Spleen (tissue), 7 donors: ENCODE results near the gene LOXL3.

ENCODE experiments used
- POLR2A ChIP-seq, 3 donors: fragments of 450-650 bp; IDR thresholded peaks; one replicate each; pipeline ENCODE4 v1.5.1; 2017; ENCODE audit warnings: antibody characterized with exemption in 3 of 3, mild to moderate bottlenecking in 1 of 3
- POLR2AphosphoS5 ChIP-seq, 3 donors: sonication (generic); formaldehyde crosslinking; IDR thresholded peaks; one replicate each; pipeline ENCODE4 v1.5.1; 2017; ENCODE audit warnings: antibody characterized with exemption in 3 of 3
- TF ChIP-seq, protein P1 (sequence below), 11 experiments: fragments of 200-600 bp in 7 of 11; fragments of 450-650 bp in 4 of 11; sonication (generic) in 4 of 11; IDR thresholded peaks in 8 of 11; conservative IDR thresholded peaks in 3 of 11; 1 replicate in 7 of 11; 2 replicates in 4 of 11; pipeline versions ENCODE4 v1.4.0 to v1.8.0; 2016 to 2021; ENCODE audit warnings: antibody characterized with exemption in 11 of 11, inconsistent platforms in 4 of 11, mild to moderate bottlenecking in 1 of 11
- donor health status: DM: no; HTN: no; CAD: no; lungs with moderate emphysema.
- donor health status: DM: no; HTN: no; CAD: no.
- donor health status: DM: no; HTN: no; CAD: no.

GRCh38 chr2:74516650-74517049 is 37.1 kb downstream of the LOXL3 start:
- TF ChIP-seq, protein P1, sequence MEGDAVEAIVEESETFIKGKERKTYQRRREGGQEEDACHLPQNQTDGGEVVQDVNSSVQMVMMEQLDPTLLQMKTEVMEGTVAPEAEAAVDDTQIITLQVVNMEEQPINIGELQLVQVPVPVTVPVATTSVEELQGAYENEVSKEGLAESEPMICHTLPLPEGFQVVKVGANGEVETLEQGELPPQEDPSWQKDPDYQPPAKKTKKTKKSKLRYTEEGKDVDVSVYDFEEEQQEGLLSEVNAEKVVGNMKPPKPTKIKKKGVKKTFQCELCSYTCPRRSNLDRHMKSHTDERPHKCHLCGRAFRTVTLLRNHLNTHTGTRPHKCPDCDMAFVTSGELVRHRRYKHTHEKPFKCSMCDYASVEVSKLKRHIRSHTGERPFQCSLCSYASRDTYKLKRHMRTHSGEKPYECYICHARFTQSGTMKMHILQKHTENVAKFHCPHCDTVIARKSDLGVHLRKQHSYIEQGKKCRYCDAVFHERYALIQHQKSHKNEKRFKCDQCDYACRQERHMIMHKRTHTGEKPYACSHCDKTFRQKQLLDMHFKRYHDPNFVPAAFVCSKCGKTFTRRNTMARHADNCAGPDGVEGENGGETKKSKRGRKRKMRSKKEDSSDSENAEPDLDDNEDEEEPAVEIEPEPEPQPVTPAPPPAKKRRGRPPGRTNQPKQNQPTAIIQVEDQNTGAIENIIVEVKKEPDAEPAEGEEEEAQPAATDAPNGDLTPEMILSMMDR (IDR thresholded peaks at IDR 0.05 in 8 of 11, conservative IDR thresholded peaks at IDR 0.05 in 3 of 11) = no peak
- TF ChIP-seq POLR2A (IDR thresholded peaks at IDR 0.05) = no peak
- TF ChIP-seq POLR2AphosphoS5 (IDR thresholded peaks at IDR 0.05) = no peak
